Upper lobe of left lung (tissue), 6 donors: Measurements from ENCODE around the gene EBP. TPM values are rescaled to one million over a fixed set of nuclear protein-coding genes. Genes with fewer than 3 reads are reported as not detected.

Experiments used
- ATAC-seq, 2 donors: fragments of 200-7000 bp; cut with Tn5 transposase; one replicate each; pipeline ENCODE4 v1.9.1; 2022; ENCODE audit warnings: mild to moderate bottlenecking in 2 of 2, moderate library complexity in 2 of 2; ENCODE audit not compliant: low FRiP score in 2 of 2
- DNase-seq, 2 donors: peaks; one replicate each; pipeline ENCODE4 v3.0.0-alpha.2; 2019 to 2020
- H3K27ac ChIP-seq, 4 donors: fragments of 200-600 bp; sonication (generic); one replicate each; pipeline ENCODE4 v1.5.1; 2016 to 2019
- H3K27me3 ChIP-seq, 4 donors: fragments of 200-600 bp; sonication (generic); one replicate each; pipeline ENCODE4 v1.5.1; 2017 to 2019
- H3K36me3 ChIP-seq, 4 donors: fragments of 200-600 bp; sonication (generic); one replicate each; pipeline ENCODE4 v1.5.1; 2016 to 2019
- H3K4me1 ChIP-seq, 4 donors: fragments of 200-600 bp; sonication (generic); one replicate each; pipeline ENCODE4 v1.5.1; 2018 to 2019
- H3K4me3 ChIP-seq, 4 donors: fragments of 200-600 bp; sonication (generic); one replicate each; pipeline ENCODE4 v1.5.1; 2017 to 2019; ENCODE audit warnings: mild to moderate bottlenecking in 2 of 4, moderate library complexity in 1 of 4
- H3K9me3 ChIP-seq, 4 donors: fragments of 200-600 bp; sonication (generic); one replicate each; pipeline ENCODE4 v1.5.1; 2018 to 2019
- EP300 ChIP-seq, 4 donors: sonication (generic); formaldehyde crosslinking; IDR thresholded peaks; one replicate each; pipeline ENCODE4 v1.5.1; 2017; ENCODE audit warnings: antibody characterized with exemption in 4 of 4, control low read depth in 2 of 4
- POLR2A ChIP-seq, 4 donors: fragments of 450-650 bp; IDR thresholded peaks; one replicate each; pipeline ENCODE4 v1.5.1; 2016 to 2017; ENCODE audit warnings: antibody characterized with exemption in 4 of 4, mild to moderate bottlenecking in 2 of 4
- POLR2AphosphoS5 ChIP-seq, 2 donors: sonication (generic); formaldehyde crosslinking; IDR thresholded peaks; one replicate each; pipeline ENCODE4 v1.5.1; 2017; ENCODE audit warnings: antibody characterized with exemption in 2 of 2
- WGBS, 2 donors: methylation state at CpG; one replicate each; pipeline ENCODE4 v1.1.5; 2017 to 2018; 5-methylcytosine and 5-hydroxymethylcytosine counted together
- total RNA-seq, 6 donors: library from RNA; depleted of rRNA in 4 of 6; stranded (reverse); fragments of >200 nt in 4 of 6; gene quantifications; one replicate each; pipeline versions ENCODE4 v1.1.0 to v1.2.1, GENCODE V29; 2016 to 2021
- TF ChIP-seq, protein P1 (sequence below), 6 experiments: fragments of 450-650 bp in 4 of 6; fragments of 200-600 bp in 2 of 6; sonication (generic) in 2 of 6; IDR thresholded peaks; one replicate each; pipeline ENCODE4 v1.5.1; 2016 to 2019; ENCODE audit warnings: antibody characterized with exemption in 6 of 6
- donor health status: DM: no; HTN: no; CAD: no; lungs with moderate emphysema.
- donor health status: DM: no; HTN: yes; CAD: no; lungs with severe emphysema.

EBP gene
- total RNA-seq, 6 donors from 2014 or later, result 21.0 to 101 (median 74.9) TPM

DNA sequence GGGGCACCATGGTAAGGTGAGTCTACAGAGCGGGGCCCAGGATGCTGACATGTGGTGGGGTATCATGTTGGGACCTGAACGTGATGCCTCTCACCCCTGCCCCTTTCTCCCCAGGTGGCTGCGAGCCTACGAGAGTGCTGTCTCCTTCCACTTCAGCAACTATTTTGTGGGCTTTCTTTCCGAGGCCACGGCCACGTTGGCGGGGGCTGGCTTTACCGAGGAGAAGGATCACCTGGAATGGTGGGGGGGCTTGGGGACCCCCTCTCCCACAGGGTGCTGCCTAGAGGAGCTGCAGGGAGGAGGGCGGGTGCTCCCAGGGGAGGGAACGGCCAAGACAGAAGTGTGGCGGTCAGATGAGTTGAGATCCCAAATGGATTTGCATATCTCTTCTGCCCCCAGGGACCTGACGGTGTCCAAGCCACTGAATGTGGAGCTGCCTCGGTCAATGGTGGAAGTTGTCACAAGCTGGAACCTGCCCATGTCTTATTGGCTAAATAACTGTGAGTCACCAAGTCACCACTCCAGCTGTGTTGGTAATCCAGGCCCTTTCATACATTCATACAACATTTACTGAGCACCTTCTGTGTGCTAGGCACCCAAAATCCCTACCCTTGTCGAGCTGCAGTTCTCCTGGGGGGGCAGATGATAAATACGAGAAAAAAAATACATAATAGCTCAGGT, 7.3 kb upstream of the EBP start:
- Histone ChIP-seq H3K4me3 (no peak overlapping the region), H3K27ac (no peak overlapping the region), H3K9me3 (no peaks in the 10 kb centered on the region), H3K4me1 (peaks cover 0 to 2% (median 0%) of the 10 kb centered on the region in 4 donors), H3K36me3 (peaks cover 0 to 9% (median 3%) of the 10 kb centered on the region in 4 donors), H3K27me3 (no peaks in the 10 kb centered on the region)
- ATAC-seq (no peak), DNase-seq (no peak)
- TF ChIP-seq POLR2AphosphoS5 (IDR thresholded peaks at IDR 0.05) (no peak), EP300 (IDR thresholded peaks at IDR 0.05) (no peak), POLR2A (IDR thresholded peaks at IDR 0.05) (no peak)
- TF ChIP-seq, protein P1, sequence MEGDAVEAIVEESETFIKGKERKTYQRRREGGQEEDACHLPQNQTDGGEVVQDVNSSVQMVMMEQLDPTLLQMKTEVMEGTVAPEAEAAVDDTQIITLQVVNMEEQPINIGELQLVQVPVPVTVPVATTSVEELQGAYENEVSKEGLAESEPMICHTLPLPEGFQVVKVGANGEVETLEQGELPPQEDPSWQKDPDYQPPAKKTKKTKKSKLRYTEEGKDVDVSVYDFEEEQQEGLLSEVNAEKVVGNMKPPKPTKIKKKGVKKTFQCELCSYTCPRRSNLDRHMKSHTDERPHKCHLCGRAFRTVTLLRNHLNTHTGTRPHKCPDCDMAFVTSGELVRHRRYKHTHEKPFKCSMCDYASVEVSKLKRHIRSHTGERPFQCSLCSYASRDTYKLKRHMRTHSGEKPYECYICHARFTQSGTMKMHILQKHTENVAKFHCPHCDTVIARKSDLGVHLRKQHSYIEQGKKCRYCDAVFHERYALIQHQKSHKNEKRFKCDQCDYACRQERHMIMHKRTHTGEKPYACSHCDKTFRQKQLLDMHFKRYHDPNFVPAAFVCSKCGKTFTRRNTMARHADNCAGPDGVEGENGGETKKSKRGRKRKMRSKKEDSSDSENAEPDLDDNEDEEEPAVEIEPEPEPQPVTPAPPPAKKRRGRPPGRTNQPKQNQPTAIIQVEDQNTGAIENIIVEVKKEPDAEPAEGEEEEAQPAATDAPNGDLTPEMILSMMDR (IDR thresholded peaks at IDR 0.05), result no peak
- 77 to 95% methylated on average over 5 to 15 of the region's 16 CpGs for WGBS, 2 donors

DNA sequence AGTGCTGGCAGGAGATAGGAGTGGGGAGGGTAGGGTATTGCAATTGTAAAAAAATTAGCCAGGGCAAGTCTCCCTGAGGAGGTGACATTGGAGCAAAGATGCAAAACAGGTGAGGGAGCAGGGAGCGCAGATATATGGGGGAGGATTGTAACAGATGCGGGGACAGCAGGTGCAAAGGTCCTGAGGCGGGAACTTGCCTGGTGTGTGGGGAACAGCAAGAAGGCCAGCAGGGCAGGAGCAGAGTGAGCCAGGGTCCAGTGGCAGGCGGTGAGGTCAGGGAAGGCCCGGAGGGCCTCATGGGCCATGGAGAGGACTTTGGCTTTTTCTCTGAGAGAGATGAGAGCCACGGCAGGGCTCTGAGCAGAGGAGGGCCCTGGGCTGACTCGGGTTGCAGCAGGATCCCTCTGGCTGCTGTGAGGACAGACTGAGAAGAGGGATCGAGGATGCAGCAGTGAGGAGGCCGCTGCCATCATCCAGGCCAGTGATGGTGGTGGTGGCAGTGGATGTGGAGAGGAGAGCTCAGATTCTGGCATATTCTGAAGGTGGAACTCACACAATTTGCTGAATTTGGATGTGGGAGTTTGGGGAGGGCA, 6.6 kb upstream of the EBP start:
- DNase-seq, result no peak
- H3K4me3 ChIP-seq, result no peak overlapping the region
- WGBS, 2 donors, result 90 to 92% methylated on average over 5 to 9 of the region's 9 CpGs
- H3K36me3 ChIP-seq, result peaks cover 0 to 9% (median 3%) of the 10 kb centered on the region in 4 donors
- H3K4me1 ChIP-seq, result no peaks in the 10 kb centered on the region
- H3K27me3 ChIP-seq, result no peaks in the 10 kb centered on the region
- ATAC-seq, result no peak
- H3K9me3 ChIP-seq, result no peaks in the 10 kb centered on the region
- TF ChIP-seq, protein P1 (IDR thresholded peaks at IDR 0.05), result no peak
- no peak for TF ChIP-seq EP300 (IDR thresholded peaks at IDR 0.05)
- no peak for TF ChIP-seq POLR2A (IDR thresholded peaks at IDR 0.05)
- TF ChIP-seq POLR2AphosphoS5 (IDR thresholded peaks at IDR 0.05), result no peak
- no peak overlapping the region for H3K27ac ChIP-seq

DNA sequence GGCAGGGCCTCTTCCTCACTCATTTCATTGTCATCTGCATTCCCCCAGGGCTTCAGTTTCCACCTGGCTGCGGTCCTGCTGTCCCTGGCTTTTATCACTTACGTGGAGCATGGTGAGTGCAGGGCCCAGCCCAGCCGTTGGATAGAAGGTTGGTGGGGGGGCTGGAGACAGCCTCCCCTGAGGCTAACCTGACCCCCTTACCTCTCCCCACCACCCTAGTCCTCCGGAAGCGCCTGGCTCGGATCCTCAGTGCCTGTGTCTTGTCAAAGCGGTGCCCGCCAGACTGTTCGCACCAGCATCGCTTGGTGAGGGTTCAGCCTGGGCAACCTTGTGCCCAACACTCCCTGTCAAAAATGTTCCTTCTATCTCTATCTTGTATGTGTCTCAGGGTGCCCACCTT, 5.8 kb upstream of the EBP start:
- no peak overlapping the region for H3K4me3 ChIP-seq
- 90 to 92% methylated on average over 7 to 10 of the region's 10 CpGs for WGBS, 2 donors
- DNase-seq, result no peak
- peaks cover 0 to 9% (median 3%) of the 10 kb centered on the region in 4 donors for H3K36me3 ChIP-seq
- no peak for TF ChIP-seq POLR2A (IDR thresholded peaks at IDR 0.05)
- TF ChIP-seq, protein P1 (IDR thresholded peaks at IDR 0.05), result no peak
- no peak for TF ChIP-seq POLR2AphosphoS5 (IDR thresholded peaks at IDR 0.05)
- TF ChIP-seq EP300 (IDR thresholded peaks at IDR 0.05), result no peak
- H3K4me1 ChIP-seq, result no peaks in the 10 kb centered on the region
- no peak for ATAC-seq
- no peak overlapping the region for H3K27ac ChIP-seq
- no peaks in the 10 kb centered on the region for H3K27me3 ChIP-seq
- no peaks in the 10 kb centered on the region for H3K9me3 ChIP-seq

DNA sequence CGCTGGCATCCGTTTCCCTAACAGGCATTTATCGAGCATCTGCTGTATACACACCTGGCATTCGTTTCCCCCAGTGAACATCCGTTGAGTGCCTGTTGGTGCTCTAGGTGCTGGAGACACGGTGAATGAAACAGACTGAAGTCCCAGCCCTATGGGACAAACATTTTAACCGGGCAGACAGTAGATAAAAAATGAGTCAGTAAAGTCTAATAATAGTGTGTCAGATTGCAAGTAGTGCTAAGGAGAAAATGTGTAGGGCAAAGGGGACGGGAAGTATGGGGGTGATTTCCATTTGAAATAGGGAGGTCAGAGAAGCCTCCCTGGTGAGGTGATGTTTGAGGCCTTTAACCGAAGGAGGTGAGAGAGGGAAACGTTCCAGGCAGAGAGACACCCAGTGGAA, 5.3 kb upstream of the EBP start:
- 81 to 94% methylated on average over 10 of the region's 10 CpGs for WGBS, 2 donors
- no peak for TF ChIP-seq EP300 (IDR thresholded peaks at IDR 0.05)
- TF ChIP-seq, protein P1 (IDR thresholded peaks at IDR 0.05), result no peak
- no peak for TF ChIP-seq POLR2A (IDR thresholded peaks at IDR 0.05)
- H3K27ac ChIP-seq, result no peak overlapping the region

More for the DNA sequence above, 5.3 kb upstream of the EBP start:
- no peaks in the 10 kb centered on the region for H3K4me1 ChIP-seq
- ATAC-seq (no peak), DNase-seq (no peak)
- peaks cover 0 to 9% (median 3%) of the 10 kb centered on the region in 4 donors for H3K36me3 ChIP-seq
- no peaks in the 10 kb centered on the region for H3K9me3 ChIP-seq
- H3K4me3 ChIP-seq, result no peak overlapping the region
- H3K27me3 ChIP-seq, result no peaks in the 10 kb centered on the region
